ENCODE data around the gene PVR. TPM values are rescaled to one million over a fixed set of nuclear protein-coding genes. Genes with fewer than 3 reads are reported as not detected.
A peak's percentile ranks its signal among the peaks of the same experiment; 100 is the strongest.

The PVR gene
- total and polyA plus RNA-seq, 9 of the 15 experiments (the other 6 are each of a cell fraction or from before 2014, with no cell fraction given): 0.89 to 14.5 (median 9.8) TPM

GRCh38 chr19:44705502-44706010 lies 61.8 kb downstream of the PVR start:
- no peak overlapping the region for H3K4me2 ChIP-seq (ENCODE audit: insufficient read depth, low read length)
- BruUV-seq (replicated peaks): no TSS peak
- no peaks in the 10 kb centered on the region for H3K9me3 ChIP-seq (replicated peaks; ENCODE audit: control insufficient read depth, insufficient read depth, low read depth, low read length)
- H3K79me2 ChIP-seq (ENCODE audit: control insufficient read depth, insufficient read depth, low read length): no peaks in the 10 kb centered on the region
- intact Hi-C loops (cut with micrococcal nuclease) (no loop called here), in situ Hi-C loops (cut with MboI) (no loop called here)
- H3K27me3 ChIP-seq (ENCODE audit: control insufficient read depth in 2 of 2, insufficient read depth in 2 of 2, low read length in 2 of 2): no peaks in the 10 kb centered on the region
- no peak overlapping the region for H3K4me3 ChIP-seq
- TF ChIP-seq NKRF (IDR thresholded peaks at IDR 0.05; ENCODE audit: borderline replicate concordance) (no peak), ZBTB49 (CRISPR knock-in tag; IDR thresholded peaks at IDR 0.05; ENCODE audit: borderline replicate concordance) (no peak), USF2 (CRISPR knock-in tag; IDR thresholded peaks at IDR 0.05) (no peak), ZNF324 (CRISPR knock-in tag; IDR thresholded peaks at IDR 0.05) (no peak), HLTF (IDR thresholded peaks at IDR 0.05) (no peak), ATF3 (IDR thresholded peaks at IDR 0.05) (0 out of 2 replicates have a peak, but pooled peaks have one; percentile 25), ATF3 (CRISPR knock-in tag; conservative IDR thresholded peaks at IDR 0.05) (no peak), SMAD2 (IDR thresholded peaks at IDR 0.05; ENCODE audit: low read depth, low read length) (no peak), ZNF79 (CRISPR knock-in tag; IDR thresholded peaks at IDR 0.05; ENCODE audit: low read depth) (no peak), JUND (IDR thresholded peaks at IDR 0.05; ENCODE audit: borderline replicate concordance, low read depth, low read length) (0 out of 2 replicates have a peak, but pooled peaks have one; percentile 6), JUND (tag; IDR thresholded peaks at IDR 0.05; ENCODE audit: borderline replicate concordance, low read depth, low read length) (no peak), TSC22D4 (tag; IDR thresholded peaks at IDR 0.05) (no peak), MLX (CRISPR knock-in tag; conservative IDR thresholded peaks at IDR 0.05) (no peak), ZNF41 (CRISPR knock-in tag; conservative IDR thresholded peaks at IDR 0.05) (no peak)
- peaks cover 0 to 20% of the 10 kb centered on the region in 2 experiments; a peak in 4 of 5 replicates for H3K4me1 ChIP-seq (replicated peaks in 1 of 2; ENCODE audit: control insufficient read depth in 2 of 2, insufficient read depth in 2 of 2, low read length in 2 of 2)
- no peaks in the 10 kb centered on the region for H3K36me3 ChIP-seq (ENCODE audit: control insufficient read depth, insufficient read depth, low read length)
- WGBS (ENCODE audit: insufficient coverage, low coverage, missing lambda C conversion rate): 47% methylated on average over 12 of the region's 12 CpGs
- peak overlapping the region in 1 of 2 experiments; percentile 43; a peak in 2 of 4 replicates for H3K9ac ChIP-seq (ENCODE audit: insufficient read depth in 1 of 2, low read depth in 2 of 2, low read length in 2 of 2)
- ChIA-PET CTCF (ENCODE audit: low intra/inter-chr PET ratio) (interaction anchor here (0.6 kb wide), 1 partner anchor 22 kb away, joined by 4 read pairs; no protein-coding TSS in a partner anchor), POLR2A (interaction anchor here (0.9 to 1.1 kb wide), 2 partner anchors 9 to 18 kb away, joined by 3 to 4 read pairs; no protein-coding TSS in a partner anchor)
- no peaks in the 10 kb centered on the region for H3K9me1 ChIP-seq (ENCODE audit: control insufficient read depth, insufficient read depth, low read length)
- DNase-seq (ENCODE audit: extremely low read depth in 1 of 4, low spot score in 3 of 4) (no peak), FAIRE-seq (no peak), ATAC-seq (no peak)
- no peak overlapping the region for H3K27ac ChIP-seq (ENCODE audit: extremely low read depth, low read depth, low read length)
- no peaks in the 10 kb centered on the region for H4K20me1 ChIP-seq (replicated peaks; ENCODE audit: control insufficient read depth, insufficient read depth, low read length)
- no peak overlapping the region for H2AFZ ChIP-seq (ENCODE audit: low read depth, low read length)
